ENCODE results near the gene CST4. TPM values are rescaled to one million over a fixed set of nuclear protein-coding genes. Genes with fewer than 3 reads are reported as not detected.

The CST4 gene
- total RNA-seq, 1 experiment from 2014 or later, result not detected

GRCh38 chr20:23679133-23680092 lies 9.4 kb downstream of the CST4 start:
- no peaks in the 10 kb centered on the region for H3K36me3 Mint-ChIP-seq (ENCODE audit: insufficient read depth, unreplicated experiment)
- H3K27ac Mint-ChIP-seq (ENCODE audit: low read depth, unreplicated experiment), result no peak overlapping the region
- H3K4me3 Mint-ChIP-seq (ENCODE audit: unreplicated experiment), result no peak overlapping the region
- H3K4me1 Mint-ChIP-seq (ENCODE audit: insufficient read depth, unreplicated experiment), result no peaks in the 10 kb centered on the region
- ChIA-PET CTCF (interaction anchor here (1.2 to 2.0 kb wide), 2 partner anchors 11 to 258 kb away, joined by 3 to 8 read pairs; no protein-coding TSS in a partner anchor), POLR2A (no interaction called here)
- H3K27me3 Mint-ChIP-seq (ENCODE audit: insufficient read depth, unreplicated experiment), result peaks cover 47% of the 10 kb centered on the region
- no peak for TF ChIP-seq CTCF (IDR thresholded peaks at IDR 0.05; ENCODE audit: unreplicated experiment)
- intact Hi-C loops (cut with micrococcal nuclease), result no loop called here
- no peaks in the 10 kb centered on the region for H3K9me3 Mint-ChIP-seq (ENCODE audit: unreplicated experiment)
- BruUV-seq (replicated peaks), result no TSS peak
- no peak for DNase-seq (ENCODE audit: unreplicated experiment)

DNA sequence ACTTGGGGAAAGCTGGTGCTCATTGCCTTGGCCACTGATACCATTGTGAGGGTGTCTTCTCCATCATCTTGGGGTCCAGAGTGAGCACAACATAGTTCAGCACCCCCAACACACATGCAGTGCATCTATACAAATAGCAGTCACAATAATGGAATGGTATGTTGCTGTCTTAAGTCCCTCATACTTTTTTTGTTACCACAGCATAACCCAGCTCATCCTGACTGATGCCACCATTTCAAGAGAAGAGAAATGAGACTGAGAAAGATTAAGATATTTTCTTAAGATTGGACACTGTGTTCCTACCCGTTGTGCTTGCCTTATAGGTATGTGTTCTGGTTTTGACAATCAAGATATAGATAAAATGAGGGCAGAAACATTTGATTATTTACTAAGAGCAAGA lies 15.6 kb downstream of the CST4 start:
- no TSS peak for BruUV-seq (replicated peaks)
- TF ChIP-seq CTCF (IDR thresholded peaks at IDR 0.05; ENCODE audit: unreplicated experiment), result no peak
- ChIA-PET POLR2A (no interaction called here), CTCF (interaction anchor here (0.6 to 0.7 kb wide), 3 partner anchors 66 to 264 kb away, joined by 3 read pairs; no protein-coding TSS in a partner anchor)
- Mint-ChIP-seq H3K9me3 (ENCODE audit: unreplicated experiment) (no peaks in the 10 kb centered on the region), H3K4me1 (ENCODE audit: insufficient read depth, unreplicated experiment) (no peaks in the 10 kb centered on the region), H3K27me3 (ENCODE audit: insufficient read depth, unreplicated experiment) (peaks cover 33% of the 10 kb centered on the region), H3K36me3 (ENCODE audit: insufficient read depth, unreplicated experiment) (no peaks in the 10 kb centered on the region), H3K4me3 (ENCODE audit: unreplicated experiment) (no peak overlapping the region), H3K27ac (ENCODE audit: low read depth, unreplicated experiment) (no peak overlapping the region)
- intact Hi-C loops (cut with micrococcal nuclease), result no loop called here
- DNase-seq (ENCODE audit: unreplicated experiment), result no peak

DNA sequence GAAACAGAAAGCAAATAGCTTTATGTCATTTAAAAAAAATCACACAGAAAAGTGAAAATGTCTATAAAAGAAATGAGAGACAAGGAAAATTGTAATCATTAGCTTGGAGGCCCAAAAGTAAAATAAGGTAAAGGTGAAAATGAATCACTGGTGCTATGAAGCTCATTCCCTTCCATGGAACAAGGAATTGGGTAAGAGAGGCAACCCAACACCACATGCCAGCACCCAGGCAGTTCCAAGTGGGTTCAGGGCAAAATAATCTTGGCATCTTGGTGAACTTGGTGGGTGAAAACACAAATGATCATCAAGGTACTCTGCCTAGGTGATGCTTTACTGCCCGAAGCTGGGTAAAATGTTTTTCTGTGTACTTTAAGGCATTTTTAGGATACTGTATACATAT lies 16.7 kb downstream of the CST4 start:
- POLR2A ChIA-PET, result no interaction called here
- no peaks in the 10 kb centered on the region for H3K9me3 Mint-ChIP-seq (ENCODE audit: unreplicated experiment)
- CTCF ChIA-PET, result interaction anchor here (0.8 kb wide), 1 partner anchor 1259 kb away, joined by 3 read pairs; no protein-coding TSS in a partner anchor
- peaks cover 24% of the 10 kb centered on the region for H3K27me3 Mint-ChIP-seq (ENCODE audit: insufficient read depth, unreplicated experiment)
- intact Hi-C loops (cut with micrococcal nuclease), result no loop called here
- no peak for DNase-seq (ENCODE audit: unreplicated experiment)
- no TSS peak for BruUV-seq (replicated peaks)
- TF ChIP-seq CTCF (IDR thresholded peaks at IDR 0.05; ENCODE audit: unreplicated experiment), result no peak
- no peaks in the 10 kb centered on the region for H3K4me1 Mint-ChIP-seq (ENCODE audit: insufficient read depth, unreplicated experiment)
- no peak overlapping the region for H3K4me3 Mint-ChIP-seq (ENCODE audit: unreplicated experiment)
- no peak overlapping the region for H3K27ac Mint-ChIP-seq (ENCODE audit: low read depth, unreplicated experiment)
- H3K36me3 Mint-ChIP-seq (ENCODE audit: insufficient read depth, unreplicated experiment), result no peaks in the 10 kb centered on the region

DNA sequence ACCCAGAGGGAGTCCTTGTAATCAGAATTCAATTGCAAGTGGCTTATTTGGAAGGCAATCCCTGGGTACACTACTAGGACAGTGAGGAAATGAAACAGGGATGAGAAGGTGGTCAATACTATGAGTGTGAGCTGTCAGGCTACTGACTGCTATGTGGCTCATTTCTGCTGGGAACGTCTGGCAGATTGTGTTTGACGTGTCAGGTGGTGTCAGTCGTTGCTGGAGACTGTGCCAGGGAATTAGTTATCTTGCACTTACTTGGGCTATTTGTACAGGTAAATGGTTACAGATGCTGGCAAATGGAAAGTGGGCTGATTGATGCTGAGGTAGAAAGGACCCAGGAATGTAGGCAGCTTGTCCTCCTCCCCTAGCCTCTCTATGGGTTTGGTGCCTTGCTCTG lies 17.4 kb downstream of the CST4 start:
- ChIA-PET CTCF (interaction anchor here (0.7 to 1.5 kb wide), 3 partner anchors 10 to 1386 kb away, joined by 3 to 8 read pairs (median 3); no protein-coding TSS in a partner anchor), POLR2A (no interaction called here)
- no TSS peak for BruUV-seq (replicated peaks)
- Mint-ChIP-seq H3K27ac (ENCODE audit: low read depth, unreplicated experiment) (no peak overlapping the region), H3K9me3 (ENCODE audit: unreplicated experiment) (no peaks in the 10 kb centered on the region), H3K36me3 (ENCODE audit: insufficient read depth, unreplicated experiment) (no peaks in the 10 kb centered on the region), H3K4me1 (ENCODE audit: insufficient read depth, unreplicated experiment) (no peaks in the 10 kb centered on the region), H3K27me3 (ENCODE audit: insufficient read depth, unreplicated experiment) (peaks cover 17% of the 10 kb centered on the region), H3K4me3 (ENCODE audit: unreplicated experiment) (no peak overlapping the region)
- no peak for DNase-seq (ENCODE audit: unreplicated experiment)
- no peak for TF ChIP-seq CTCF (IDR thresholded peaks at IDR 0.05; ENCODE audit: unreplicated experiment)
- intact Hi-C loops (cut with micrococcal nuclease), result no loop called here
